CD4-positive, alpha-beta T cell treated with Interleukin-17A for 1 hour (primary cell): ENCODE results near the gene PRKCB.

Experiments
- DNase-seq: peaks from one replicate; pipeline ENCODE4 v3.0.0-alpha.2; 2020

Gene PRKCB

GRCh38 chr16:23974223-23974622, 138.4 kb downstream of the PRKCB start:
- no peak for DNase-seq

GRCh38 chr16:23975293-23975692, 139.5 kb downstream of the PRKCB start:
- no peak for DNase-seq

GRCh38 chr16:23976091-23976490, 140.3 kb downstream of the PRKCB start:
- DNase-seq = no peak

GRCh38 chr16:23976524-23976923, 140.7 kb downstream of the PRKCB start:
- no peak for DNase-seq

DNA sequence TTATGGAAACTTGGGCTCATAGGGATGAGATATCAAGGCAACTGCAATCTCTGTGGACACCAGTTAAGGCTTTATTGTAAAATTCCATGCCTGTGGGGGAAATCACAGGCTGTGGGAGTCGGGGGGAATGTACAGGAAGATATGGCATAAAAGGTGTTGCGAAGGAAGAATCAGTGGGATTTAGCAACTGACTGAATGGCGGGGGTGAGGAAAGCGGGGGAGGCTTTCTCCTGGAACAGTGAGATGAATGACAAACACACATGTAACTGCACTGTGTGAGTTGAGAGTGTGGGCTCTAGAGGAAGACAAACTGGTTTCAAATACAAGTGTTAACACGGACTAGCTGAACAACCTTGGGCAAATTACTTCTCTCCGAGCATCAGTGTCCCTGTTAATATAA, 143.7 kb downstream of the PRKCB start:
- DNase-seq = no peak

- DNase-seq = no peak
Observed at GRCh38 chr16:23979982-23980381, 144.2 kb downstream of the PRKCB start.

DNA sequence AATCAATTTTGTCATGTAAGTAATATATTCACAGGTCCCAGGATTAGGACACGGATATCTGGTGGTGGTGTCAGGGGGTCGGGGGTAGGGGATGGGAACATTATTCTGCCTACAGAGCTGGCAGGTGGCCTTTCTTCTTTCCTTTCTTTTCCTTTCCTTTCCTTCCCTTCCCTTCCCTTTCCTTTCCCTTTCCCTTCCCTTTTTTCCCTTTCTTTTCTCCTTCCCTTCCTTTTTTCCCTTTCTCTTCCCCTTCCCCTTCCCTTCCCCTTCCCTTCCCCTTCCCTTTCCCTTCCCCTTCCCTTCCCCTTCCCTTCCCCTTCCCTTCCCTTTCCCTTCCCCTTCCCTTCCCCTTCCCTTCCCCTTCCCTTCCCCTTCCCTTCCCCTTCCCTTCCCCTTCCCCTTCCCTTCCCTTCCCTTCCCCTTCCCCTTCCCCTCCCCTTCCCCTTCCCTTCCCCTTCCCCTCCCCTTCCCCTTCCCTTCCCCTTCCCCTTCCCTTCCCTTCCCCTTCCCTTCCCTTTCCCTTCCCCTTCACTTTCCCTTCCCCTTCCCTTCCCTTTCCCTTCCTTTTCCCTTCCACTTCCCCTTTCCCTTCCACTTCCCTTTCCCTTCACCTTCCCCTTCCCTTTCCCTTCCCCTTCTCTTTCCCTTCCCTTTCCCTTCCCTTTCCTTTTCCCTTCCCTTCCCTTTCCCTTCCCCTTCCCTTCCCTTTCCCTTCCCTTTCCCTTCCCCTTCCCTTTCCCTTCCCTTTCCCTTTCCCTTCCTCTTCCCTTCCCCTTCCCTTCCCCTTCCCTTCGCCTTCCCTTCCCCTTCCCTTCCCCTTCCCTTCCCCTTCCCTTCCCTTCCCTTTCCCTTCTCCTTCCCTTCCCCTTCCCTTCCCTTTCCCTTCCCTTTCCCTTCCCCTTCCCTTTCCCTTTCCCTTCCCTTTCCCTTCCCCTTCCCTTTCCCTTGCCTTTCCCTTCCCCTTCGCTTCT, 145.9 kb downstream of the PRKCB start:
- no peak for DNase-seq

GRCh38 chr16:23986455-23986854, 150.7 kb downstream of the PRKCB start:
- no peak for DNase-seq

DNA sequence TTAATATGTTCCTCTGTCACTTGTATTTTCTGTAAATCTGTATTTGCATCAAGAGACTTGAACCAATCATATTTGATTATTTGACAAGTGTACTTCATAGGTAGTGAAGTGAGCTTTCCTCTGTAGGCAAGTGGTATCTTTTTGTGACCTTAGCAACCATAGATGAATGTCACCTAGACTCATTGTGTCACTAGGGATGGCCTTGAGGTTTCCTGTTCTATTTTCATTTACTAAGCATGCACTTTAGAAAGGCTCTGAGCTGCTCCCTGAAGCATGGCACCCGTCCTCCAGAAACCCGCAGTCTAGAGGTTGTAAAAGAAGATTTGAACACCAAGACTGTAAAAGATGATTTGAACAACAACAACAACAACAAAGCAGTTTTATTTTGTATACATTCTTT, 151.7 kb downstream of the PRKCB start:
- DNase-seq = no peak

GRCh38 chr16:23990507-23990906, 154.7 kb downstream of the PRKCB start:
- DNase-seq = no peak

GRCh38 chr16:23991066-23991465, 155.3 kb downstream of the PRKCB start:
- no peak for DNase-seq

GRCh38 chr16:23994615-23995014, 158.8 kb downstream of the PRKCB start:
- no peak for DNase-seq

GRCh38 chr16:23996258-23996955, 160.6 kb downstream of the PRKCB start:
- no peak for DNase-seq

DNA sequence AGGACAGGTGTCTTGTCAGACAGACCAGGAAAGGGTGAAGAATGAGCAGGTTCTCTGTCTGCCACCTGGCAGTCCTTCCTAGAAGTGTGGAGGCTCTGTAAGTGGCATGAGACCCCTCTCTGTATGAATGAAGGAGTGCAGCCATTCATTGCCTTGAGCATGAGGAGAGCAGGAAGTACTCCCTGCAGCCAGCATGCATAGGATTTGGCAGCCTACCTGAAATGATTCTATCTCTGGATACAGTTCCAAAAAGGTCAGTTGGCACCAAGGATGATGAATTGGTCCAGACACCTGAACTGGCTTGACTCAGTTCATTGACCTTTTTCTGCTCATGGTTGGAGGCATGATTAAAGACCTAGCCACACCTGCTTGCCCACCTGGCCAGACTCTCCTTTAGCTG, 163.0 kb downstream of the PRKCB start:
- no peak for DNase-seq

DNA sequence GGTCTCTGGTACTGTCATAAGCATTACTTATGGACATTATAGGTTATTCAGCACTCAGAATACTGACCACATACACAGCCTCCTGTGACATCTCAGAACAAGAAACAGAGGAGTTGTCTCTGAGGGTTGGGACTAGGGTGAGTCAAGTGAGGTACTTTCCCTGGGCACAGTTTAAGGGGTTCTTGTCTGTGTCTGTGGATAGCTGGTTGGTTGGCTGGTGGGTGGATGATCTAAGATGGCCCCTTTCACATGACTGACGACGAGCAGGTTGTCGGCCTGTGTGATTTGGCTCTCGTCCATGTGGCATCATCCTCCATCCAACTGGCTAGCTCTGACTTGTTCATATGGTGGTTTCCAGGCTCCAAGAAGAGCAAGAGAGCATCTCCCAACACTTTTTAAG, 163.9 kb downstream of the PRKCB start:
- no peak for DNase-seq

GRCh38 chr16:24001710-24002109, 165.9 kb downstream of the PRKCB start:
- DNase-seq = no peak

- no peak for DNase-seq
Observed at GRCh38 chr16:24002619-24003018, 166.8 kb downstream of the PRKCB start.

DNA sequence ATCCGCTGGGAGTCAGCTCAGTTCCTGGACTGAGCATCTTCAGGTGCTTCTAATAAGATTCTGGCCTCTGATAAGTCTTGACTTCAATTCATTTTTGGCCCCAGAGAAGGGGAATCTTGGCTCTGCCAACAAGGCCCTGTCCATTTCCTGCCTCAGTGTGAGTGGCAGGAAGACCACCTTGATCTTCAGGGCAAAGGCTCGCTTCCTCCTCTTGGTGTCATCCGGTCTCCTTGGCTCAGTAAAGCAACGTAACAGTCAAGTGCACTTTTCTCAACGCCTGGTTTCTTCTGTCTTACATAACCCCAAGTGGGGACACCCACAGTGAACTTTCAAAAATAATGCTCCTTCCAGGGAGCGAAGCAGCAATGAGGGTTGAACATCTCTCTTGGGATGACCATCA, 169.8 kb downstream of the PRKCB start:
- DNase-seq = no peak

GRCh38 chr16:24007391-24007790, 171.6 kb downstream of the PRKCB start:
- DNase-seq = no peak

DNA sequence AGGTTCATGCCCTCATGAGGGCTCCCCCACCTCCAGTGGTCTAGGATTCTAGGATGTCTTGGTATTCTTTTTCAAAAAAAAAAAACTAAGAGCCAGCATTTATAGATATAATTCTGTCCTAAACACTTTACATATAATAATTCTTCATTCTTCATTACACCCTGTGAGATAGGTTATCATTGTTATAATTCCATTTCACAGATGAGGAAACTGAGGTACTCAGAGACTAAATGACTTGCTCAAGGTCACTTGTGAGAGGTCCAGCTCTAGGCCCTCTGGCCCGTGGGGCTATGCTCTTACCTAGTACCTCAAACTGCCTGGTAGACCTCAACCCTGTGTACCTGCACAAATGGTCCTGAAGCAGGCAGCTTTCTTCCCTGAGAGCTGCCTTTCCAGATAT, 172.2 kb downstream of the PRKCB start:
- no peak for DNase-seq

DNA sequence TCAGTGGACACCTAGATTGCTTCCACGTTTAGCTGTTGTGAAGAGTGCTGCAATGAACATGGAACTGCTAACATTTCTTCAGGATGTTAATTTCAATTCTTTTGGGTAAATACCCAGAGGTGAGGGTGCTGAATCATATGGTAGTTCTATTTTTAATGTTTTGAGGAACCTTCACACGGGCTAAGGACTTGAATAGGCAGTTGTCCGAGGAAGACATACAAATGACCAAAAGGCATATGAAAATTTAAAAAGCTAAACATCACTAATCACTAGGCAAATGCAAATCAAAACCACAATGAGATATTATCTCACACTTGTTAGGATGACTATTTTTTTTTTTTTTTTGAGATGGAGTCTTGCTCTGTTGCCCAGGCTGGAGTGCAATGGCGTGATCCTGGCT, 173.3 kb downstream of the PRKCB start:
- no peak for DNase-seq

GRCh38 chr16:24009955-24010354, 174.2 kb downstream of the PRKCB start:
- no peak for DNase-seq

- DNase-seq = peak; percentile 82
Observed at GRCh38 chr16:24010440-24011089, 174.8 kb downstream of the PRKCB start.

GRCh38 chr16:24011237-24011636, 175.5 kb downstream of the PRKCB start:
- no peak for DNase-seq
